Caco-2 (cell line): ENCODE measurements around the gene SH2D3C. TPM values are rescaled to one million over a fixed set of nuclear protein-coding genes. Genes with fewer than 3 reads are reported as not detected.

Source experiments
- Bru-seq: library from RNA; stranded (reverse); fragments of 400-500 nt; gene quantifications from one replicate; lab custom pipeline; 2021; lab: Mats Ljungman, UMichigan
- BruChase-seq, 2 experiments: library from RNA; stranded (reverse); fragments of 400-500 nt; gene quantifications; one replicate each; lab custom pipeline; 2021; lab: Mats Ljungman, UMichigan
- BruUV-seq: library from RNA; stranded (reverse); fragments of 400-500 nt; replicated peaks from 2 replicates; lab custom pipeline; 2021; lab: Mats Ljungman, UMichigan
- CTCF ChIA-PET: fragments of 300-600 bp; sonication (Branson Sonifier 250); formaldehyde crosslinking; loops from one replicate; lab custom pipeline; 2022; ENCODE audit warnings: antibody characterized with exemption; lab: Charles Lee
- POLR2A ChIA-PET: fragments of 300-600 bp; sonication (Branson Sonifier 250); formaldehyde crosslinking; loops from one replicate; lab custom pipeline; 2022; ENCODE audit warnings: antibody characterized with exemption; lab: Charles Lee
- DNase-seq, 2 experiments: peaks; one replicate each; pipeline versions ENCODE4 v3.0.0 to v3.0.0-alpha.2; 2020 to 2022
- H3K27me3 ChIP-seq: replicated peaks from 2 replicates; pipeline ENCODE4 v1.6.0; 2011; ENCODE audit warnings: low read length; ENCODE audit not compliant: control insufficient read depth, insufficient read depth
- H3K36me3 ChIP-seq: 2 replicates; pipeline ENCODE4 v1.5.1; 2011; ENCODE audit warnings: low read length; ENCODE audit not compliant: control insufficient read depth, insufficient read depth
- H3K4me1 ChIP-seq: fragments of 250-450 bp; sonication (Bioruptor Pico); 2 replicates; pipeline ENCODE4 v1.5.1; 2020; ENCODE audit warnings: mild to moderate bottlenecking
- H3K4me3 ChIP-seq: 2 replicates; pipeline ENCODE4 v1.5.1; 2011; ENCODE audit warnings: low read depth, mild to moderate bottlenecking, control low read depth, low read length
- H3K9me3 ChIP-seq: fragments of 250-450 bp; sonication (Bioruptor Pico); 2 replicates; pipeline ENCODE4 v1.5.1; 2020; ENCODE audit warnings: mild to moderate bottlenecking, moderate library complexity
- H3K27ac Mint-ChIP-seq: one replicate; pipeline ENCODE4 v1.8.0; 2022; ENCODE audit warnings: mixed read lengths; ENCODE audit not compliant: unreplicated experiment
- H3K27me3 Mint-ChIP-seq: one replicate; pipeline ENCODE4 v1.8.0; 2022; ENCODE audit warnings: mixed read lengths; ENCODE audit not compliant: insufficient read depth, unreplicated experiment
- H3K36me3 Mint-ChIP-seq: one replicate; pipeline ENCODE4 v1.8.0; 2022; ENCODE audit warnings: mild to moderate bottlenecking, mixed read lengths; ENCODE audit not compliant: insufficient read depth, unreplicated experiment
- H3K4me1 Mint-ChIP-seq: one replicate; pipeline ENCODE4 v1.8.0; 2022; ENCODE audit warnings: low read depth, mixed read lengths; ENCODE audit not compliant: unreplicated experiment
- H3K4me3 Mint-ChIP-seq: one replicate; pipeline ENCODE4 v1.8.0; 2022; ENCODE audit warnings: mild to moderate bottlenecking, moderate library complexity, mixed read lengths; ENCODE audit not compliant: unreplicated experiment
- H3K9me3 Mint-ChIP-seq: one replicate; pipeline ENCODE4 v1.8.0; 2022; ENCODE audit warnings: mixed read lengths; ENCODE audit not compliant: unreplicated experiment
- intact Hi-C: fragments of 100-400 bp; cut with micrococcal nuclease; formaldehyde crosslinking; loops from one replicate; pipeline ENCODE4 v1.10.0; 2022; ENCODE audit not compliant: unreplicated experiment
- long read RNA-seq: library from polyadenylated mRNA; stranded (forward); transcript quantifications from one replicate; pipeline ENCODE4 v2.0.0, GENCODE V29; 2022
- total RNA-seq: library from RNA; stranded (reverse); gene quantifications from 2 replicates; pipeline ENCODE4 v1.2.3, GENCODE V29; 2022
- TF ChIP-seq, protein P1 (sequence below), 2 experiments: fragments of 200-600 bp in 1 of 2; IDR thresholded peaks; 1 replicate in 1 of 2; 2 replicates in 1 of 2; pipeline versions ENCODE4 v1.5.1 to v1.8.0; 2011 to 2022; ENCODE audit warnings: antibody characterized with exemption in 1 of 2, control low read depth in 1 of 2, inconsistent platforms in 1 of 2, low read depth in 1 of 2, low read length in 1 of 2, mild to moderate bottlenecking in 1 of 2, moderate library complexity in 1 of 2; ENCODE audit not compliant: insufficient read depth in 1 of 2, severe bottlenecking in 1 of 2, unreplicated experiment in 1 of 2

SH2D3C gene, protein sequence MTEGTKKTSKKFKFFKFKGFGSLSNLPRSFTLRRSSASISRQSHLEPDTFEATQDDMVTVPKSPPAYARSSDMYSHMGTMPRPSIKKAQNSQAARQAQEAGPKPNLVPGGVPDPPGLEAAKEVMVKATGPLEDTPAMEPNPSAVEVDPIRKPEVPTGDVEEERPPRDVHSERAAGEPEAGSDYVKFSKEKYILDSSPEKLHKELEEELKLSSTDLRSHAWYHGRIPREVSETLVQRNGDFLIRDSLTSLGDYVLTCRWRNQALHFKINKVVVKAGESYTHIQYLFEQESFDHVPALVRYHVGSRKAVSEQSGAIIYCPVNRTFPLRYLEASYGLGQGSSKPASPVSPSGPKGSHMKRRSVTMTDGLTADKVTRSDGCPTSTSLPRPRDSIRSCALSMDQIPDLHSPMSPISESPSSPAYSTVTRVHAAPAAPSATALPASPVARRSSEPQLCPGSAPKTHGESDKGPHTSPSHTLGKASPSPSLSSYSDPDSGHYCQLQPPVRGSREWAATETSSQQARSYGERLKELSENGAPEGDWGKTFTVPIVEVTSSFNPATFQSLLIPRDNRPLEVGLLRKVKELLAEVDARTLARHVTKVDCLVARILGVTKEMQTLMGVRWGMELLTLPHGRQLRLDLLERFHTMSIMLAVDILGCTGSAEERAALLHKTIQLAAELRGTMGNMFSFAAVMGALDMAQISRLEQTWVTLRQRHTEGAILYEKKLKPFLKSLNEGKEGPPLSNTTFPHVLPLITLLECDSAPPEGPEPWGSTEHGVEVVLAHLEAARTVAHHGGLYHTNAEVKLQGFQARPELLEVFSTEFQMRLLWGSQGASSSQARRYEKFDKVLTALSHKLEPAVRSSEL
- 0.34 TPM in 1 of 2 replicates, not detected in the other for total RNA-seq
- Bru-seq, nascent RNA, result percentile 6 among the genes with signal in this experiment
- BruChase-seq, experiment 1, labeled RNA remaining after a 2-hour chase, result percentile 8 among the genes with signal in this experiment
- percentile 8 among the genes with signal in this experiment for BruChase-seq, experiment 2, labeled RNA remaining after a 6-hour chase
- long read RNA-seq, result 0 reads

DNA sequence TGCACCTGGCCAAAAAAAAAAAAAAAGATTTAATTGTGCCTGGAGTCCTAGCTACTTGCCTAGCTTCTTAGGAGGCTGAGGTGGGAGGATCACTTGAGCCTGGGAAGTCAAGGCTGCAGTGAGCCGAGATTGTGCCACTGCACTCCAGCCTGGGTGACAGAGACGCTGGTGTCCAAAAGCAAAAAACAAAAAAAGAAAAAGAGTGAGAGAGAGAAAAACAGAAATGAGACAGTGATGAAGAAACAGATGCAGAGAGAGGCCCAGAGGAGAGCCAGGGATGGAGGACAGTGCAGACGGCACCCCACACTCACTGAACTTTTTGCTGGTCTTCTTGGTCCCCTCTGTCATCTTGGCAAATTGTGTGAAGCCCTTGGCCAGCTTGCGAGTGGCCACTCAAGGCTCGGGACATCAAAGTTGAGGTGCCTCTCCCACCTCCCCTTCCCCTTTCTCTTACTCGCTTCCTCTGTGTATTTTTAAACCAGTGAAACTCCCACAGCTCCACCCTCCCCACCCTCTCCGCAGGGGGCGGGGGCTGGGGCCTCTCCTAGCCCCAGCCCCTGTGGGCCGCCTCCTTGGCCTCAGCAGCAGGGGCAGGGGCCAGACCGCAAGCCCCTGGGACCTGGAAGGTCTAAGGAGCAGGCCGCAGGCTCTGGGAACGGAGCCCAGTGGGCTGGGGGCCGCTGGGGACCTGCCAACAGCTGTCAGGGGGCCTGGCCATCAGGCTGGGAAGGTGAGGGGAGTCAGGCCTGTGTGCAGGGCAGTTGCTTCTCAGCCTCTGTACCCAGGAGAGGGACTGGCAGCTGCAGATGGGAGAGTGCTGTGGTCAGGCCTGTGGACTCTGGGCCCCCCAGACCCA, at the start of gene SH2D3C:
SH2D3C (minus strand) TSS at position 387 of the 856 bp plus-strand sequence; CDS start at position 348, 39 bp downstream.
- TF ChIP-seq, protein P1, sequence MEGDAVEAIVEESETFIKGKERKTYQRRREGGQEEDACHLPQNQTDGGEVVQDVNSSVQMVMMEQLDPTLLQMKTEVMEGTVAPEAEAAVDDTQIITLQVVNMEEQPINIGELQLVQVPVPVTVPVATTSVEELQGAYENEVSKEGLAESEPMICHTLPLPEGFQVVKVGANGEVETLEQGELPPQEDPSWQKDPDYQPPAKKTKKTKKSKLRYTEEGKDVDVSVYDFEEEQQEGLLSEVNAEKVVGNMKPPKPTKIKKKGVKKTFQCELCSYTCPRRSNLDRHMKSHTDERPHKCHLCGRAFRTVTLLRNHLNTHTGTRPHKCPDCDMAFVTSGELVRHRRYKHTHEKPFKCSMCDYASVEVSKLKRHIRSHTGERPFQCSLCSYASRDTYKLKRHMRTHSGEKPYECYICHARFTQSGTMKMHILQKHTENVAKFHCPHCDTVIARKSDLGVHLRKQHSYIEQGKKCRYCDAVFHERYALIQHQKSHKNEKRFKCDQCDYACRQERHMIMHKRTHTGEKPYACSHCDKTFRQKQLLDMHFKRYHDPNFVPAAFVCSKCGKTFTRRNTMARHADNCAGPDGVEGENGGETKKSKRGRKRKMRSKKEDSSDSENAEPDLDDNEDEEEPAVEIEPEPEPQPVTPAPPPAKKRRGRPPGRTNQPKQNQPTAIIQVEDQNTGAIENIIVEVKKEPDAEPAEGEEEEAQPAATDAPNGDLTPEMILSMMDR (IDR thresholded peaks at IDR 0.05; ENCODE audit: insufficient read depth in 1 of 2, low read depth in 1 of 2, low read length in 1 of 2, severe bottlenecking in 1 of 2, unreplicated experiment in 1 of 2), result no peak
- POLR2A ChIA-PET, result no interaction called here
- H3K36me3 Mint-ChIP-seq, result no peaks in the 10 kb centered on the region
- no peak within 1 kb of the TSS for H3K4me3 Mint-ChIP-seq
- Histone ChIP-seq H3K9me3 (no peaks in the 10 kb centered on the region), H3K4me3 (no peak within 1 kb of the TSS), H3K27me3 (no peaks in the 10 kb centered on the region), H3K36me3 (no peaks in the 10 kb centered on the region), H3K4me1 (no peaks in the 10 kb centered on the region)
- CTCF ChIA-PET, result interaction anchor here (1.1 kb wide), 1 partner anchor 7 kb away, joined by 3 read pairs; no protein-coding TSS in a partner anchor
- H3K27me3 Mint-ChIP-seq, result peaks cover 3% of the 10 kb centered on the region
- no peaks in the 10 kb centered on the region for H3K4me1 Mint-ChIP-seq
- no peak within 1 kb of the TSS for H3K27ac Mint-ChIP-seq
- DNase-seq, result no peak
- no peaks in the 10 kb centered on the region for H3K9me3 Mint-ChIP-seq
- intact Hi-C loops, result no loop called here
- BruUV-seq, result no TSS peak

GRCh38 chr9:127826253-127826913, 47.9 kb upstream of the SH2D3C start:
- TF ChIP-seq, protein P1 (IDR thresholded peaks at IDR 0.05; ENCODE audit: insufficient read depth in 1 of 2, low read depth in 1 of 2, low read length in 1 of 2, severe bottlenecking in 1 of 2, unreplicated experiment in 1 of 2), result no peak
- POLR2A ChIA-PET, result no interaction called here
- H3K27ac Mint-ChIP-seq, result no peak overlapping the region

More at GRCh38 chr9:127826253-127826913, 47.9 kb upstream of the SH2D3C start:
- H3K4me1 ChIP-seq, result no peaks in the 10 kb centered on the region
- intact Hi-C loops, result no loop called here
- BruUV-seq, result no TSS peak
- Mint-ChIP-seq H3K36me3 (peaks cover 10% of the 10 kb centered on the region), H3K9me3 (no peaks in the 10 kb centered on the region), H3K4me3 (no peak overlapping the region), H3K27me3 (no peaks in the 10 kb centered on the region), H3K4me1 (peaks cover 10% of the 10 kb centered on the region)
- no peak overlapping the region for H3K4me3 ChIP-seq
- no peaks in the 10 kb centered on the region for H3K27me3 ChIP-seq
- no peaks in the 10 kb centered on the region for H3K9me3 ChIP-seq
- H3K36me3 ChIP-seq, result no peaks in the 10 kb centered on the region
- no peak for DNase-seq
- CTCF ChIA-PET, result no interaction called here
